ENCODE measurements around the gene NT5C3B. TPM values are rescaled to one million over a fixed set of nuclear protein-coding genes. Genes with fewer than 3 reads are reported as not detected.
A peak's percentile ranks its signal among the peaks of the same experiment; 100 is the strongest.

NT5C3B gene
- total and polyA plus RNA-seq, 2 donors (not counting 3 experiments of a cell fraction or from before 2014, with no cell fraction given), result 67.3 to 92.5 TPM

GRCh38 chr17:41865596-41865893, 29.5 kb upstream of the NT5C3B start:
- Histone ChIP-seq H3K4me2 (ENCODE audit: insufficient read depth, low read length) (peak overlapping the region; percentile 45), H3K9ac (replicated peaks; ENCODE audit: extremely low read depth, insufficient read depth, low read length) (no peak overlapping the region), H3K9me1 (replicated peaks; ENCODE audit: control insufficient read depth, extremely low read depth, insufficient read depth, low read length) (no peaks in the 10 kb centered on the region), H3K27me3 (ENCODE audit: control insufficient read depth in 2 of 2, insufficient read depth in 2 of 2, low read length in 2 of 2) (no peaks in the 10 kb centered on the region), H3K27ac (ENCODE audit: insufficient read depth, low read depth, low read length) (no peak overlapping the region), H3K36me3 (ENCODE audit: control insufficient read depth in 2 of 2, extremely low read depth in 1 of 2, insufficient read depth in 2 of 2, low read length in 2 of 2) (peaks cover 13 to 15% of the 10 kb centered on the region in 2 experiments), H4K20me1 (replicated peaks; ENCODE audit: control insufficient read depth, extremely low read depth, insufficient read depth, low read length) (peaks cover 3% of the 10 kb centered on the region), H3K9me3 (replicated peaks; ENCODE audit: control insufficient read depth, insufficient read depth, low read length) (no peaks in the 10 kb centered on the region), H3K4me3 (replicated peaks in 1 of 3; ENCODE audit: insufficient read depth in 1 of 3, low read depth in 1 of 3, low read length in 3 of 3) (peak overlapping the region in 1 of 3 experiments; percentile 38), H3K4me1 (ENCODE audit: control insufficient read depth, extremely low read depth, insufficient read depth, low read length) (peaks cover 11% of the 10 kb centered on the region), H3K79me2 (ENCODE audit: control insufficient read depth, insufficient read depth, low read length) (peaks cover 34% of the 10 kb centered on the region), H2AFZ (ENCODE audit: low read depth, low read length) (peak overlapping the region; percentile 8)
- DNase-seq (ENCODE audit: low read depth, low spot score) (no peak), FAIRE-seq (no peak)
- intact Hi-C loops (cut with micrococcal nuclease), result loop anchor here (1.0 kb wide), 3 partner anchors 53 to 127 kb away; no protein-coding TSS in a partner anchor
- CTCF ChIA-PET, result interaction anchor here (0.6 to 2.1 kb wide), 11 partner anchors 15 to 128 kb away, joined by 3 to 9 read pairs (median 3); partner anchors contain the start of genes FKBP10 and JUP
- dilution Hi-C loops (cut with MboI; ENCODE audit: extremely low pct_ligation_motif_present, low sequenced_read_pairs), result no loop called here
- BruUV-seq (replicated peaks), result no TSS peak
- TF ChIP-seq POLR2AphosphoS5 (IDR thresholded peaks at IDR 0.05; ENCODE audit: insufficient read depth, low read depth, low read length), result peak; percentile 62
- TF ChIP-seq POLR2A (IDR thresholded peaks at IDR 0.05; ENCODE audit: low read depth, low read length), result peak; percentile 55
- TF ChIP-seq EZH2 (IDR thresholded peaks at IDR 0.05; ENCODE audit: borderline replicate concordance, low read depth, low read length, severe bottlenecking), result no peak
- no peak for TF ChIP-seq CTCF (IDR thresholded peaks at IDR 0.05; ENCODE audit: extremely low read depth in 1 of 2, insufficient read depth in 1 of 2, low read depth in 1 of 2, low read length in 2 of 2)
- TF ChIP-seq JUN (IDR thresholded peaks at IDR 0.05; ENCODE audit: borderline replicate concordance, insufficient read depth, insufficient read length, low read depth), result no peak
- no peak for TF ChIP-seq MAX (IDR thresholded peaks at IDR 0.05; ENCODE audit: insufficient read depth, insufficient read length)
- TF ChIP-seq GATA2 (IDR thresholded peaks at IDR 0.05; ENCODE audit: insufficient read depth, insufficient read length, low read depth, low read length), result no peak
- no peak for TF ChIP-seq MYC (IDR thresholded peaks at IDR 0.05; ENCODE audit: low read depth, low read length)
- no peak for TF ChIP-seq FOS (IDR thresholded peaks at IDR 0.05; ENCODE audit: borderline replicate concordance, insufficient read depth, low read length)
- POLR2A ChIA-PET, result interaction anchor here (0.6 to 0.9 kb wide), 3 partner anchors 53 to 174 kb away, joined by 3 to 4 read pairs (median 3); partner anchors contain the start of gene FKBP10

Measured in endothelial cell of umbilical vein (primary cell).